ENCODE results near the gene GNL1. TPM values are rescaled to one million over a fixed set of nuclear protein-coding genes. Genes with fewer than 3 reads are reported as not detected.

The GNL1 gene
- total RNA-seq, 1 experiment from 2014 or later = 101 TPM

DNA sequence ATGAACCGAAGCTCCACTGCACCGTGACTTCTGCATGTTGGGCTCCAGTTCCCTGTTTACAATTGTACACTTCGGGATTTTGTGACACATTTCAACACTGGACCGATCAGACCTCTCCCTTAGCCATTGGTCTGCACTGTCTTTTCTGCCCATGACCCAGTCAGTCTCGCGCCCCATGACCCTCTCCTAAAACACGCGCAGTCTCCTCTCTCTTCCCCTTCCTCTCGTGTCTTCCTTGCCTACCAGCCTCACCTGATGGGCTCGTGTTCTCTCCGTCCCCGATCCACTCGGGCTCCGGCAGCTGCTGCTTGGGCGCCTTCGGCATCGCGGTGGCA, 14.4 kb upstream of the GNL1 start:
- Histone ChIP-seq H3K4me3 (ENCODE audit: low read depth, low read length, poor library complexity, severe bottlenecking) (peak overlapping the region; percentile 65), H3K9me3 (ENCODE audit: low read depth, low read length, poor library complexity, severe bottlenecking) (no peaks in the 10 kb centered on the region), H3K4me1 (ENCODE audit: insufficient read depth, low read length, poor library complexity, severe bottlenecking) (peaks cover 32% of the 10 kb centered on the region), H3K27ac (ENCODE audit: low read depth, low read length, poor library complexity, severe bottlenecking) (peak overlapping the region; percentile 88), H3K27me3 (replicated peaks; ENCODE audit: insufficient read depth, low read depth, low read length, poor library complexity) (no peaks in the 10 kb centered on the region), H3K36me3 (ENCODE audit: insufficient read depth, low read length, poor library complexity, severe bottlenecking) (peaks cover 5% of the 10 kb centered on the region)
- DNase-seq (ENCODE audit: low spot score) = no peak
- POLR2A ChIA-PET (ENCODE audit: low non-redundant PET) = interaction anchor here (0.5 to 1.1 kb wide), 2 partner anchors 26 to 150 kb away, joined by 4 to 11 read pairs; no protein-coding TSS in a partner anchor
- intact Hi-C loops (cut with micrococcal nuclease; ENCODE audit: unreplicated experiment) = loop anchor here (1.0 kb wide), 1 partner anchor 13 kb away; the partner anchor contains the start of gene PRR3
- TF ChIP-seq EZH2 (IDR thresholded peaks at IDR 0.05; ENCODE audit: borderline replicate concordance, low read depth, low read length, poor library complexity, severe bottlenecking) = no peak
- no peak for TF ChIP-seq CTCF (conservative IDR thresholded peaks at IDR 0.05; ENCODE audit: low read depth, low read length)
- CTCF ChIA-PET = interaction anchor here (0.9 kb wide), 1 partner anchor 26 kb away, joined by 3 read pairs; no protein-coding TSS in a partner anchor
- BruUV-seq (replicated peaks) = TSS peak; percentile 86

DNA sequence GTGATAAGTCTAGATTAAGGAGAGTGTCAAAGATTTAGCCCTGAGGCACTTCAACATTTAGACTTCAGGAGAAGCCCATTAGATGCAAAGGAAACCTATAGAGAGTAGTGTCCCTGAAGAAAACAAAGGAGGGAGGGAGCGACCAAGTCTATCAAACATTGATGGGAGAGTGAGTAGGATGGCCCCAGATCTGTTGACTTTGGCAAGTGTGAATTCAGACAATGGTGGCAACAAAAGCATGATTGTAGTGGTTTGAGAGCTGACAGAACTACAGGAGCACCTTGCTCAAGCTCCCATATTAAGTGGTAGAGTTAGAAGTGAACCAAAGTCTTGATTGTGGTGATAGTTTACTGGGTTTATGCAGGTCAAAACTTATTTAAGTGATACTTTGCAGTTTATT, 14.0 kb upstream of the GNL1 start:
- DNase-seq (ENCODE audit: low spot score) = no peak
- Histone ChIP-seq H3K36me3 (ENCODE audit: insufficient read depth, low read length, poor library complexity, severe bottlenecking) (peaks cover under 1% of the 10 kb centered on the region), H3K27ac (ENCODE audit: low read depth, low read length, poor library complexity, severe bottlenecking) (no peak overlapping the region), H3K4me1 (ENCODE audit: insufficient read depth, low read length, poor library complexity, severe bottlenecking) (peaks cover 32% of the 10 kb centered on the region), H3K4me3 (ENCODE audit: low read depth, low read length, poor library complexity, severe bottlenecking) (peak overlapping the region; percentile 65), H3K27me3 (replicated peaks; ENCODE audit: insufficient read depth, low read depth, low read length, poor library complexity) (no peaks in the 10 kb centered on the region), H3K9me3 (ENCODE audit: low read depth, low read length, poor library complexity, severe bottlenecking) (no peaks in the 10 kb centered on the region)
- TF ChIP-seq EZH2 (IDR thresholded peaks at IDR 0.05; ENCODE audit: borderline replicate concordance, low read depth, low read length, poor library complexity, severe bottlenecking) (no peak), CTCF (conservative IDR thresholded peaks at IDR 0.05; ENCODE audit: low read depth, low read length) (no peak)
- ChIA-PET CTCF (no interaction called here), POLR2A (ENCODE audit: low non-redundant PET) (interaction anchor here (0.6 to 1.1 kb wide), 2 partner anchors 26 to 28 kb away, joined by 3 to 4 read pairs; no protein-coding TSS in a partner anchor)
- BruUV-seq (replicated peaks) = no TSS peak
- intact Hi-C loops (cut with micrococcal nuclease; ENCODE audit: unreplicated experiment) = no loop called here

DNA sequence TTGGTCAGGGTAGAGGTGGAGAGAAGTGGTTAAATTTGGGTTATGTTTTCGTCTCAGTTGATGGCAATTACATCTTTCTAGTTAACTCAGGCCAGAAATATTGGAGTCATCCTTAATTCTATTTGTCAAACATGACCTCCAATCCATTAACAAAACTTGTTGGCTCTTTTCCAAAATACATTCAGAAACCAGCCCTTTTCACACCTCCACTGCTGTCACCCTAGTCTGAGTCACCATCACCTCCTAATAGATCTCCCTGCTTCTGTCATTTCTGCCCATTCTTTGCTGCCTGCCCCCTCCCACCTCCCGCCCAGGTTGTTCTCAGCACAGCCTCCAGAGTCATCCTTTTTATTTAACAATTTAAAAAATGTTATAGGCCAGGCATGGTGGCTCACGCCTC, 12.0 kb upstream of the GNL1 start:
- intact Hi-C loops (cut with micrococcal nuclease; ENCODE audit: unreplicated experiment) = no loop called here
- CTCF ChIA-PET = no interaction called here
- Histone ChIP-seq H3K9me3 (ENCODE audit: low read depth, low read length, poor library complexity, severe bottlenecking) (no peaks in the 10 kb centered on the region), H3K27me3 (replicated peaks; ENCODE audit: insufficient read depth, low read depth, low read length, poor library complexity) (no peaks in the 10 kb centered on the region), H3K27ac (ENCODE audit: low read depth, low read length, poor library complexity, severe bottlenecking) (no peak overlapping the region), H3K4me3 (ENCODE audit: low read depth, low read length, poor library complexity, severe bottlenecking) (no peak overlapping the region), H3K4me1 (ENCODE audit: insufficient read depth, low read length, poor library complexity, severe bottlenecking) (peaks cover 20% of the 10 kb centered on the region), H3K36me3 (ENCODE audit: insufficient read depth, low read length, poor library complexity, severe bottlenecking) (peaks cover 1% of the 10 kb centered on the region)
- DNase-seq (ENCODE audit: low spot score) = no peak
- POLR2A ChIA-PET (ENCODE audit: low non-redundant PET) = no interaction called here
- TF ChIP-seq CTCF (conservative IDR thresholded peaks at IDR 0.05; ENCODE audit: low read depth, low read length) (no peak), EZH2 (IDR thresholded peaks at IDR 0.05; ENCODE audit: borderline replicate concordance, low read depth, low read length, poor library complexity, severe bottlenecking) (no peak)
- no TSS peak for BruUV-seq (replicated peaks)

All from A673 (cell line).